PFSK-1 (cell line): ENCODE data around the gene GPR87.

ENCODE experiments used
- FOXP2 ChIP-seq: optimal IDR thresholded peaks from 2 replicates; pipeline ENCODE3; 2011; ENCODE audit warnings: borderline replicate concordance, control low read depth, inconsistent platforms; ENCODE audit not compliant: insufficient read depth; ENCODE audit errors: extremely low read length, extremely low read depth
- POLR2AphosphoS5 ChIP-seq: IDR thresholded peaks from 2 replicates; pipeline ENCODE4 v1.6.1; 2012; ENCODE audit warnings: low read depth, mild to moderate bottlenecking, control low read depth, low read length, moderate library complexity
- REST ChIP-seq, 2 experiments: IDR thresholded peaks; 2 replicates each; pipeline versions ENCODE4 v1.6.1 to v1.8.0; 2011 to 2012; ENCODE audit warnings: low read depth in 2 of 2, low read length in 2 of 2, control low read depth in 1 of 2, inconsistent platforms in 1 of 2, mild to moderate bottlenecking in 1 of 2, moderate library complexity in 1 of 2; ENCODE audit not compliant: insufficient read depth in 1 of 2
- SIN3A ChIP-seq: IDR thresholded peaks from 2 replicates; pipeline ENCODE4 v1.6.1; 2012; ENCODE audit warnings: mild to moderate bottlenecking, low read length, moderate library complexity, borderline replicate concordance; ENCODE audit not compliant: insufficient read depth
- TAF1 ChIP-seq: IDR thresholded peaks from 2 replicates; pipeline ENCODE4 v1.6.1; 2012; ENCODE audit warnings: low read length, control low read depth, borderline replicate concordance; ENCODE audit not compliant: insufficient read depth

The GPR87 gene

GRCh38 chr3:151264605-151265004 lies 52.0 kb downstream of the GPR87 start:
- TF ChIP-seq TAF1 (no peak), POLR2AphosphoS5 (no peak), SIN3A (no peak), FOXP2 (no peak), REST (IDR thresholded peaks at IDR 0.05; ENCODE audit: insufficient read depth in 1 of 2, low read depth in 2 of 2, low read length in 2 of 2) (no peak)

GRCh38 chr3:151262871-151263525 lies 53.6 kb downstream of the GPR87 start:
- no peak for TF ChIP-seq SIN3A

- no peak for TF ChIP-seq TAF1
- TF ChIP-seq SIN3A = no peak
- no peak for TF ChIP-seq FOXP2
Observed at GRCh38 chr3:151259664-151260063, 57.0 kb downstream of the GPR87 start.

- no peak for TF ChIP-seq REST (IDR thresholded peaks at IDR 0.05; ENCODE audit: insufficient read depth in 1 of 2, low read depth in 2 of 2, low read length in 2 of 2)
- TF ChIP-seq SIN3A = no peak
- no peak for TF ChIP-seq FOXP2
- TF ChIP-seq POLR2AphosphoS5 = no peak
- TF ChIP-seq TAF1 = no peak
Observed at GRCh38 chr3:151256749-151257148, 59.9 kb downstream of the GPR87 start.

- no peak for TF ChIP-seq SIN3A
- TF ChIP-seq REST (IDR thresholded peaks at IDR 0.05; ENCODE audit: insufficient read depth in 1 of 2, low read depth in 2 of 2, low read length in 2 of 2) = no peak
- TF ChIP-seq POLR2AphosphoS5 = no peak
Observed at GRCh38 chr3:151248772-151249337, 67.8 kb downstream of the GPR87 start.
